Stimulated activated CD8-positive, alpha-beta memory T cell treated with anti-CD3 and anti-CD28 coated beads, Interleukin-4, amount 100 ng/mL, for 48 hours (primary cell): ENCODE data around the gene KSR1.
A peak's percentile ranks its signal among the peaks of the same experiment; 100 is the strongest.

Experiments
- DNase-seq: peaks from one replicate; pipeline ENCODE4 v3.0.0-alpha.2; 2020

Gene KSR1

GRCh38 chr17:27539794-27540317 is 83.6 kb downstream of the KSR1 start:
- no peak for DNase-seq

- DNase-seq = no peak
Observed at GRCh38 chr17:27540318-27541101, 84.3 kb downstream of the KSR1 start.

- DNase-seq = no peak
Observed at GRCh38 chr17:27541301-27542023, 85.2 kb downstream of the KSR1 start.

GRCh38 chr17:27542841-27543463 is 86.7 kb downstream of the KSR1 start:
- DNase-seq = no peak

GRCh38 chr17:27543464-27543856 is 87.2 kb downstream of the KSR1 start:
- DNase-seq = no peak

GRCh38 chr17:27543958-27544349 is 87.7 kb downstream of the KSR1 start:
- DNase-seq = no peak

GRCh38 chr17:27544350-27545131 is 88.3 kb downstream of the KSR1 start:
- peak; percentile 85 for DNase-seq

GRCh38 chr17:27545562-27546229 is 89.4 kb downstream of the KSR1 start:
- no peak for DNase-seq

GRCh38 chr17:27546624-27547300 is 90.5 kb downstream of the KSR1 start:
- peak; percentile 42 for DNase-seq

GRCh38 chr17:27547301-27547683 is 91.0 kb downstream of the KSR1 start:
- DNase-seq = no peak

GRCh38 chr17:27548369-27548768 is 92.1 kb downstream of the KSR1 start:
- no peak for DNase-seq

GRCh38 chr17:27549251-27549893 is 93.1 kb downstream of the KSR1 start:
- DNase-seq = no peak

- DNase-seq = no peak
Observed at GRCh38 chr17:27550291-27550930, 94.2 kb downstream of the KSR1 start.

- no peak for DNase-seq
Observed at GRCh38 chr17:27550974-27551505, 94.8 kb downstream of the KSR1 start.

- DNase-seq = no peak
Observed at GRCh38 chr17:27551701-27552248, 95.5 kb downstream of the KSR1 start.

GRCh38 chr17:27552276-27552732 is 96.1 kb downstream of the KSR1 start:
- DNase-seq = no peak

GRCh38 chr17:27553019-27553511 is 96.8 kb downstream of the KSR1 start:
- DNase-seq = no peak

- no peak for DNase-seq
Observed at GRCh38 chr17:27554152-27554551, 97.9 kb downstream of the KSR1 start.

- DNase-seq = no peak
Observed at GRCh38 chr17:27554911-27555310, 98.7 kb downstream of the KSR1 start.

GRCh38 chr17:27555339-27555738 is 99.1 kb downstream of the KSR1 start:
- no peak for DNase-seq
